Measurements from ENCODE around the gene RPN2. TPM values are rescaled to one million over a fixed set of nuclear protein-coding genes. Genes with fewer than 3 reads are reported as not detected.

RPN2 gene
- total RNA-seq, 1 experiment from 2014 or later, result 226 TPM

DNA sequence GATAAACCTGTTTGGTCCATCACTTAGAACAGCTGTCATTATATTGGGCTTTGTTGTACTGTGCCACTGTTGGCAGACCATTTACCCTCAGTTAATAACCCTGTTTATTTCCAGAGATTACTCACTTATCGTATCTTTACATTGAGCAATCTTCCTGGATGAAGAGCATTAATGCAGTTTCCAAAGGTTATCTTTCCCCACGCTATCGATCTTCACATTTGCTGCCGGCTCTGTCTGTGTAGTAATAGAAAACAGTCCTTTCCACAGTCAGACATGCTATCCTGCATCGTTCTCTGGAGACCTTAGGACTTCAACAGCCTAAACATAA lies 55.1 kb downstream of the RPN2 start:
- peaks cover 98% of the 10 kb centered on the region for H3K36me3 Mint-ChIP-seq (ENCODE audit: insufficient read depth, unreplicated experiment)
- no peaks in the 10 kb centered on the region for H3K27me3 Mint-ChIP-seq (ENCODE audit: insufficient read depth, unreplicated experiment)
- no peaks in the 10 kb centered on the region for H3K9me3 Mint-ChIP-seq (ENCODE audit: unreplicated experiment)
- DNase-seq (ENCODE audit: unreplicated experiment), result no peak
- ChIA-PET POLR2A (no interaction called here), CTCF (interaction anchor here (0.5 to 1.0 kb wide), 2 partner anchors 32 to 260 kb away, joined by 3 to 4 read pairs; no protein-coding TSS in a partner anchor)
- H3K27ac Mint-ChIP-seq (ENCODE audit: low read depth, unreplicated experiment), result no peak overlapping the region
- no peak overlapping the region for H3K4me3 Mint-ChIP-seq (ENCODE audit: unreplicated experiment)
- no TSS peak for BruUV-seq (replicated peaks)
- intact Hi-C loops (cut with micrococcal nuclease), result no loop called here
- H3K4me1 Mint-ChIP-seq (ENCODE audit: insufficient read depth, unreplicated experiment), result no peaks in the 10 kb centered on the region
- TF ChIP-seq, protein P1, sequence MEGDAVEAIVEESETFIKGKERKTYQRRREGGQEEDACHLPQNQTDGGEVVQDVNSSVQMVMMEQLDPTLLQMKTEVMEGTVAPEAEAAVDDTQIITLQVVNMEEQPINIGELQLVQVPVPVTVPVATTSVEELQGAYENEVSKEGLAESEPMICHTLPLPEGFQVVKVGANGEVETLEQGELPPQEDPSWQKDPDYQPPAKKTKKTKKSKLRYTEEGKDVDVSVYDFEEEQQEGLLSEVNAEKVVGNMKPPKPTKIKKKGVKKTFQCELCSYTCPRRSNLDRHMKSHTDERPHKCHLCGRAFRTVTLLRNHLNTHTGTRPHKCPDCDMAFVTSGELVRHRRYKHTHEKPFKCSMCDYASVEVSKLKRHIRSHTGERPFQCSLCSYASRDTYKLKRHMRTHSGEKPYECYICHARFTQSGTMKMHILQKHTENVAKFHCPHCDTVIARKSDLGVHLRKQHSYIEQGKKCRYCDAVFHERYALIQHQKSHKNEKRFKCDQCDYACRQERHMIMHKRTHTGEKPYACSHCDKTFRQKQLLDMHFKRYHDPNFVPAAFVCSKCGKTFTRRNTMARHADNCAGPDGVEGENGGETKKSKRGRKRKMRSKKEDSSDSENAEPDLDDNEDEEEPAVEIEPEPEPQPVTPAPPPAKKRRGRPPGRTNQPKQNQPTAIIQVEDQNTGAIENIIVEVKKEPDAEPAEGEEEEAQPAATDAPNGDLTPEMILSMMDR (IDR thresholded peaks at IDR 0.05; ENCODE audit: unreplicated experiment), result no peak

DNA sequence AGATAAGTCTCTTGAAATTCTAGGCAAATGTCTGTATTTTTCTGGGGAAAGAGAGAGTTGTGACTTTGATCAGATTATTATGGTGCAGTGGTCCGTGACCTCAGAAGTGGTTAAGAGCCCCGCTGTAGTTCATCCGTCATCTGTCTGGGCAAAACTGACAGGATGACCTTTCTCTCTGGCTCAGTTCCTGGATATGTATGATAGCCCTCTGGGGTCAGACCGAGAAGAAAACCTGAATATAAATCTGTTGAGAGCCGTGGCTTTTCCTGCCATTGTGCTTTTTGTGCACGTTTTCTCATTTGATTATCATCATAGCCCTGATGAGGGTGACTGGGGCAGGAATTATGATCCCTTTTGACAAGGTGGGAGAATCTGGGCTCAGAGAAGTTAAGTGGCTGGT lies 55.9 kb downstream of the RPN2 start:
- Mint-ChIP-seq H3K36me3 (ENCODE audit: insufficient read depth, unreplicated experiment) (peaks cover 98% of the 10 kb centered on the region), H3K4me1 (ENCODE audit: insufficient read depth, unreplicated experiment) (no peaks in the 10 kb centered on the region), H3K27me3 (ENCODE audit: insufficient read depth, unreplicated experiment) (no peaks in the 10 kb centered on the region), H3K27ac (ENCODE audit: low read depth, unreplicated experiment) (no peak overlapping the region), H3K4me3 (ENCODE audit: unreplicated experiment) (no peak overlapping the region), H3K9me3 (ENCODE audit: unreplicated experiment) (no peaks in the 10 kb centered on the region)
- POLR2A ChIA-PET, result no interaction called here
- intact Hi-C loops (cut with micrococcal nuclease), result no loop called here
- TF ChIP-seq, protein P1 (IDR thresholded peaks at IDR 0.05; ENCODE audit: unreplicated experiment), result no peak
- no peak for DNase-seq (ENCODE audit: unreplicated experiment)
- BruUV-seq (replicated peaks), result no TSS peak
- CTCF ChIA-PET, result interaction anchor here (1.0 to 1.2 kb wide), 2 partner anchors 33 to 43 kb away, joined by 4 read pairs; no protein-coding TSS in a partner anchor

DNA sequence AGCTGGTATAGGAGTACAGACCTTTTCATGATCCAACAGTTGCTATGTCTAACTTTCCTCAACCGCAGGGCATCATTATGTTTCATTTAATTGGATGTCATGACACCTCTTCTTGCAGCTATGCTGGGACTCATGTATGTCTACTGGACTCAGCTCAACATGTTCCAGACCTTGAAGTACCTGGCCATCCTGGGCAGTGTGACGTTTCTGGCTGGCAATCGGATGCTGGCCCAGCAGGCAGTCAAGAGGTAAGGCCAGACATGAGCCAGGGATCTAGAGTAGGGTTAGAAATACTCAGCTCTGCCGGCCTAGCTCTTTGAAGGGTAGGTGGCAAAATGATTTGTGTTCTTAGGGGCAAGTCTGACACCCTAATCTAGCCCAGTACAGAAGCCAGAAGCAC lies 57.3 kb downstream of the RPN2 start:
- no peaks in the 10 kb centered on the region for H3K9me3 Mint-ChIP-seq (ENCODE audit: unreplicated experiment)
- H3K4me3 Mint-ChIP-seq (ENCODE audit: unreplicated experiment), result no peak overlapping the region
- POLR2A ChIA-PET, result interaction anchor here (1.3 kb wide), 1 partner anchor 292 kb away, joined by 4 read pairs; no protein-coding TSS in a partner anchor
- TF ChIP-seq, protein P1 (IDR thresholded peaks at IDR 0.05; ENCODE audit: unreplicated experiment), result no peak
- no TSS peak for BruUV-seq (replicated peaks)
- CTCF ChIA-PET, result interaction anchor here (0.5 to 1.2 kb wide), 3 partner anchors 24 to 756 kb away, joined by 3 to 7 read pairs (median 4); no protein-coding TSS in a partner anchor
- H3K36me3 Mint-ChIP-seq (ENCODE audit: insufficient read depth, unreplicated experiment), result peaks cover 96% of the 10 kb centered on the region
- DNase-seq (ENCODE audit: unreplicated experiment), result no peak
- no peak overlapping the region for H3K27ac Mint-ChIP-seq (ENCODE audit: low read depth, unreplicated experiment)
- H3K27me3 Mint-ChIP-seq (ENCODE audit: insufficient read depth, unreplicated experiment), result no peaks in the 10 kb centered on the region
- intact Hi-C loops (cut with micrococcal nuclease), result no loop called here
- H3K4me1 Mint-ChIP-seq (ENCODE audit: insufficient read depth, unreplicated experiment), result no peaks in the 10 kb centered on the region

DNA sequence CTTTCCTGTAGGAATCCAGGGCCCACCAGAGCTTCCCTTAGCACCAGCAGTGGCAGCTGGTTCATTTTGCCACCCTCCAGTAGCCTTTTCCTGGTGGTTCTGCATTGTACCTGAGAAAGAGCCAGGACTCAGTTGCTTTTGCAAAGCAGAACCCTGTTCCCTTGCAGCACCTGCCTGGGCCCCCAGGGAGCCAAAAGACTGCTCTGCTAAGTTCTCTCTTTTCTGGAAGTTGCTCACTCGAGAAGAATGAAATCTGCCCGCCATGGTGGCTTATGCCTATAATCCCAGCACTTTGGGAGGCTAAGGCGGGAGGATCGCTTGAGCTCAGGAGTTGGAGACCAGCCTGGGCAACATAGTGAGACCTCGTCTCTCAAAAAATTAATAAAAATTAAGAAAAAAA lies 58.5 kb downstream of the RPN2 start:
- POLR2A ChIA-PET, result interaction anchor here (0.7 kb wide), 1 partner anchor 28 kb away, joined by 3 read pairs; no protein-coding TSS in a partner anchor
- Mint-ChIP-seq H3K4me3 (ENCODE audit: unreplicated experiment) (no peak overlapping the region), H3K4me1 (ENCODE audit: insufficient read depth, unreplicated experiment) (no peaks in the 10 kb centered on the region), H3K27ac (ENCODE audit: low read depth, unreplicated experiment) (no peak overlapping the region), H3K36me3 (ENCODE audit: insufficient read depth, unreplicated experiment) (peaks cover 96% of the 10 kb centered on the region), H3K27me3 (ENCODE audit: insufficient read depth, unreplicated experiment) (no peaks in the 10 kb centered on the region), H3K9me3 (ENCODE audit: unreplicated experiment) (no peaks in the 10 kb centered on the region)
- CTCF ChIA-PET, result interaction anchor here (0.6 to 0.9 kb wide), 2 partner anchors 42 to 47 kb away, joined by 3 to 8 read pairs; no protein-coding TSS in a partner anchor
- no peak for DNase-seq (ENCODE audit: unreplicated experiment)
- TF ChIP-seq, protein P1 (IDR thresholded peaks at IDR 0.05; ENCODE audit: unreplicated experiment), result no peak
- intact Hi-C loops (cut with micrococcal nuclease), result no loop called here
- no TSS peak for BruUV-seq (replicated peaks)
